ENCODE data around the gene FOXF1.

Gene FOXF1

GRCh38 chr16:86494039-86494564 is 16.2 kb upstream of the FOXF1 start:
- no peak for DNase-seq

GRCh38 chr16:86494565-86495356 is 15.6 kb upstream of the FOXF1 start:
- no peak for DNase-seq

GRCh38 chr16:86495357-86495701 is 15.0 kb upstream of the FOXF1 start:
- DNase-seq = no peak

- no peak for DNase-seq
These were observed 14.5 kb upstream of the FOXF1 start for GRCh38 chr16:86495756-86496261.

- DNase-seq = no peak
These were observed 13.9 kb upstream of the FOXF1 start for GRCh38 chr16:86496262-86496928.

- DNase-seq = no peak
These were observed 13.3 kb upstream of the FOXF1 start for GRCh38 chr16:86496929-86497461.

GRCh38 chr16:86497551-86498021 is 12.7 kb upstream of the FOXF1 start:
- no peak for DNase-seq

- no peak for DNase-seq
These were observed 12.1 kb upstream of the FOXF1 start for GRCh38 chr16:86498155-86498670.

GRCh38 chr16:86498671-86499439 is 11.5 kb upstream of the FOXF1 start:
- DNase-seq = no peak

GRCh38 chr16:86499440-86499786 is 10.9 kb upstream of the FOXF1 start:
- no peak for DNase-seq

- no peak for DNase-seq
These were observed 10.2 kb upstream of the FOXF1 start for GRCh38 chr16:86499889-86500707.

GRCh38 chr16:86500708-86501510 is 9.4 kb upstream of the FOXF1 start:
- no peak for DNase-seq

GRCh38 chr16:86501989-86502855 is 8.1 kb upstream of the FOXF1 start:
- DNase-seq = no peak

GRCh38 chr16:86502856-86503748 is 7.2 kb upstream of the FOXF1 start:
- DNase-seq = no peak

GRCh38 chr16:86503830-86504229 is 6.5 kb upstream of the FOXF1 start:
- no peak for DNase-seq

GRCh38 chr16:86504315-86505184 is 5.8 kb upstream of the FOXF1 start:
- no peak for DNase-seq

- DNase-seq = no peak
These were observed 5.0 kb upstream of the FOXF1 start for GRCh38 chr16:86505185-86505898.

All from DMS53 (cell line).